Smooth muscle cell (in vitro differentiated cells): ENCODE measurements around the gene FAF1. TPM values are rescaled to one million over a fixed set of nuclear protein-coding genes. Genes with fewer than 3 reads are reported as not detected.

Experiments
- DNase-seq: peaks from one replicate; lab custom pipeline; 2025; ENCODE audit not compliant: unreplicated experiment; lab: John Stamatoyannopoulos, UW
- H2AFZ ChIP-seq: fragments of 200-600 bp; sonication (generic); 2 replicates; pipeline ENCODE4 v1.6.0; 2016; ENCODE audit warnings: antibody characterized with exemption, low read depth, mild to moderate bottlenecking
- H3F3A ChIP-seq: fragments of 200-600 bp; sonication (generic); 2 replicates; pipeline ENCODE4 v1.6.0; 2017; ENCODE audit warnings: antibody characterized with exemption, low read depth
- H3K27ac ChIP-seq: fragments of 200-600 bp; sonication (generic); 2 replicates; pipeline ENCODE4 v1.5.1; 2016; ENCODE audit warnings: low read depth, mild to moderate bottlenecking
- H3K27me3 ChIP-seq: fragments of 200-600 bp; sonication (generic); 2 replicates; pipeline ENCODE4 v1.6.1; 2016; ENCODE audit warnings: low read depth, mild to moderate bottlenecking
- H3K36me3 ChIP-seq: fragments of 200-600 bp; sonication (generic); 2 replicates; pipeline ENCODE4 v1.5.1; 2016; ENCODE audit warnings: low read depth
- H3K4me1 ChIP-seq: fragments of 200-600 bp; sonication (generic); 2 replicates; pipeline ENCODE4 v1.5.1; 2016; ENCODE audit warnings: low read depth
- H3K4me2 ChIP-seq: fragments of 200-600 bp; sonication (generic); 2 replicates; pipeline ENCODE4 v1.6.0; 2016; ENCODE audit warnings: mild to moderate bottlenecking
- H3K4me3 ChIP-seq: fragments of 200-600 bp; sonication (generic); 2 replicates; pipeline ENCODE4 v1.5.1; 2016; ENCODE audit warnings: mild to moderate bottlenecking
- H3K79me2 ChIP-seq: fragments of 200-600 bp; sonication (generic); 2 replicates; pipeline ENCODE4 v1.6.0; 2016; ENCODE audit warnings: low read depth, mild to moderate bottlenecking
- H3K9ac ChIP-seq: fragments of 200-600 bp; sonication (generic); 2 replicates; pipeline ENCODE4 v1.6.0; 2016; ENCODE audit warnings: low read depth
- H3K9me3 ChIP-seq: fragments of 200-600 bp; sonication (generic); replicated peaks from 2 replicates; pipeline ENCODE4 v1.5.1; 2016; ENCODE audit warnings: low read depth
- H4K20me1 ChIP-seq: fragments of 200-600 bp; sonication (generic); 2 replicates; pipeline ENCODE4 v1.6.0; 2016; ENCODE audit warnings: low read depth
- CTCF ChIP-seq: fragments of 200-600 bp; sonication (generic); IDR thresholded peaks from 2 replicates; pipeline ENCODE4 v1.5.1; 2017; ENCODE audit warnings: borderline replicate concordance, mild to moderate bottlenecking, antibody characterized with exemption; ENCODE audit not compliant: insufficient read depth, poor library complexity, severe bottlenecking
- WGBS: methylation state at CpG from one replicate; pipeline ENCODE4 v1.1.7; 2016; ENCODE audit warnings: low lambda C conversion rate; 5-methylcytosine and 5-hydroxymethylcytosine counted together
- polyA plus RNA-seq: library from polyadenylated mRNA; unstranded; fragments of >200 nt; fragmentation: Nextera tagmentation; extraction: Ambion mirVana; gene quantifications from 2 replicates; pipeline ENCODE4 v1.2.1, GENCODE V29; 2016
- total RNA-seq: library from RNA; depleted of rRNA; stranded (reverse); fragments of >200 nt; gene quantifications from 2 replicates; pipeline ENCODE4 v1.2.3, GENCODE V29; 2014

The FAF1 gene
- total and polyA plus RNA-seq, 2 experiments from 2014 or later, result 51.5 to 51.6 TPM

GRCh38 chr1:50858761-50859160 is 101.3 kb downstream of the FAF1 start:
- TF ChIP-seq CTCF, result no peak
- Histone ChIP-seq H3K4me2 (no peak overlapping the region), H3K9ac (no peak overlapping the region), H2AFZ (no peak overlapping the region), H3K79me2 (peaks cover 45% of the 10 kb centered on the region), H3K9me3 (peaks cover 8% of the 10 kb centered on the region), H3K4me1 (no peaks in the 10 kb centered on the region), H3K27me3 (no peaks in the 10 kb centered on the region), H3K36me3 (no peaks in the 10 kb centered on the region), H3K27ac (no peak overlapping the region), H3F3A (no peaks in the 10 kb centered on the region), H4K20me1 (peaks cover 25% of the 10 kb centered on the region), H3K4me3 (no peak overlapping the region)
- 95% methylated on average over 1 of the region's 1 CpG for WGBS
- no peak for DNase-seq

- peaks cover 39% of the 10 kb centered on the region for H3K79me2 ChIP-seq
These were observed 102.4 kb downstream of the FAF1 start for GRCh38 chr1:50857702-50858101.

GRCh38 chr1:50853325-50853724 is 106.7 kb downstream of the FAF1 start:
- TF ChIP-seq CTCF, result no peak
- Histone ChIP-seq H4K20me1 (peaks cover 18% of the 10 kb centered on the region), H3K79me2 (peaks cover 5% of the 10 kb centered on the region), H2AFZ (no peak overlapping the region), H3K36me3 (no peaks in the 10 kb centered on the region), H3K27me3 (no peaks in the 10 kb centered on the region), H3K4me2 (no peak overlapping the region), H3K4me3 (no peak overlapping the region), H3K27ac (no peak overlapping the region), H3K9ac (no peak overlapping the region), H3K9me3 (no peaks in the 10 kb centered on the region), H3F3A (no peaks in the 10 kb centered on the region), H3K4me1 (no peaks in the 10 kb centered on the region)
- no peak for DNase-seq
- WGBS, result 97% methylated on average over 3 of the region's 3 CpGs

More at GRCh38 chr1:50857702-50858101, 102.4 kb downstream of the FAF1 start:
- H4K20me1 ChIP-seq, result peaks cover 18% of the 10 kb centered on the region
- no peak overlapping the region for H3K27ac ChIP-seq
- H3K9me3 ChIP-seq, result peaks cover 8% of the 10 kb centered on the region
- no peak overlapping the region for H3K4me2 ChIP-seq
- H2AFZ ChIP-seq, result no peak overlapping the region
- no peak for TF ChIP-seq CTCF
- DNase-seq, result no peak
- WGBS, result 98% methylated on average over 1 of the region's 1 CpG
- H3K4me3 ChIP-seq, result no peak overlapping the region
- H3F3A ChIP-seq, result no peaks in the 10 kb centered on the region
- H3K36me3 ChIP-seq, result no peaks in the 10 kb centered on the region
- H3K4me1 ChIP-seq, result no peaks in the 10 kb centered on the region
- no peaks in the 10 kb centered on the region for H3K27me3 ChIP-seq
- H3K9ac ChIP-seq, result no peak overlapping the region

GRCh38 chr1:50852889-50853288 is 107.2 kb downstream of the FAF1 start:
- no peaks in the 10 kb centered on the region for H3K9me3 ChIP-seq
- TF ChIP-seq CTCF, result no peak

More at GRCh38 chr1:50852889-50853288, 107.2 kb downstream of the FAF1 start:
- H3K36me3 ChIP-seq, result no peaks in the 10 kb centered on the region
- no peaks in the 10 kb centered on the region for H3K27me3 ChIP-seq
- H3K4me1 ChIP-seq, result no peaks in the 10 kb centered on the region
- WGBS, result 96% methylated on average over 1 of the region's 1 CpG
- no peak overlapping the region for H3K4me2 ChIP-seq
- H3K27ac ChIP-seq, result no peak overlapping the region
- no peak overlapping the region for H2AFZ ChIP-seq
- H3F3A ChIP-seq, result no peaks in the 10 kb centered on the region
- H3K9ac ChIP-seq, result no peak overlapping the region
- peaks cover under 1% of the 10 kb centered on the region for H3K79me2 ChIP-seq
- H3K4me3 ChIP-seq, result no peak overlapping the region
- DNase-seq, result no peak
- peaks cover 15% of the 10 kb centered on the region for H4K20me1 ChIP-seq
